ENCODE data around the gene ABHD17A. TPM values are rescaled to one million over a fixed set of nuclear protein-coding genes. Genes with fewer than 3 reads are reported as not detected.

ABHD17A gene
- total and polyA plus RNA-seq, 9 of the 15 experiments (the other 6 are each of a cell fraction or from before 2014, with no cell fraction given) = 0.04 to 135 (median 21.8) TPM; not detected in 1

GRCh38 chr19:1862424-1863327, 22.6 kb downstream of the ABHD17A start (continued):
- no peak for TF ChIP-seq ERF (CRISPR knock-in tag; IDR thresholded peaks at IDR 0.05)
- no peak for TF ChIP-seq SIRT6 (IDR thresholded peaks at IDR 0.05; ENCODE audit: low read depth, low read length)
- no peak for TF ChIP-seq EP300 (IDR thresholded peaks at IDR 0.05; ENCODE audit: low read length)
- TF ChIP-seq CCNT2 (IDR thresholded peaks at IDR 0.05; ENCODE audit: borderline replicate concordance, extremely low read depth, insufficient read length, low read depth, low read length) = peak; percentile 32
- peak; percentile 91 for TF ChIP-seq ZFP36 (IDR thresholded peaks at IDR 0.05; ENCODE audit: low read depth, low read length, partially characterized antibody)
- 0 out of 4 replicates have a peak, but pooled peaks of 1 of the 2 experiments have one; percentile 60 for TF ChIP-seq NONO (IDR thresholded peaks at IDR 0.05; ENCODE audit: low read depth in 2 of 2, low read length in 1 of 2)
- TF ChIP-seq PHF8 (IDR thresholded peaks at IDR 0.05; ENCODE audit: borderline replicate concordance, low read length) = peak; percentile 28; the same call in 1 of the 2 replicates
- no peak for TF ChIP-seq GTF2F1 (IDR thresholded peaks at IDR 0.05; ENCODE audit: low read depth, low read length)
- no peak for TF ChIP-seq MBD1 (CRISPR knock-in tag; IDR thresholded peaks at IDR 0.05)
- TF ChIP-seq MCM3 (IDR thresholded peaks at IDR 0.05) = no peak
- no peak for TF ChIP-seq ETV6 (IDR thresholded peaks at IDR 0.05; ENCODE audit: borderline replicate concordance in 1 of 2, low read depth in 2 of 2, low read length in 1 of 2)
- no peak for TF ChIP-seq ETV6 (CRISPR knock-in tag; IDR thresholded peaks at IDR 0.05; ENCODE audit: borderline replicate concordance)
- no peak for TF ChIP-seq PRPF4 (IDR thresholded peaks at IDR 0.05; ENCODE audit: insufficient read depth, low read depth, low read length, poor library complexity, severe bottlenecking)
- no peak for TF ChIP-seq ZNF592 (IDR thresholded peaks at IDR 0.05)
- TF ChIP-seq ELF4 (CRISPR knock-in tag; IDR thresholded peaks at IDR 0.05) = no peak
- no peak for TF ChIP-seq PHB2 (IDR thresholded peaks at IDR 0.05; ENCODE audit: low read depth)
- no peak for TF ChIP-seq ZNF124 (CRISPR knock-in tag; IDR thresholded peaks at IDR 0.05)
- no peak for TF ChIP-seq NR0B1 (IDR thresholded peaks at IDR 0.05; ENCODE audit: partially characterized antibody)
- TF ChIP-seq RBM14 (IDR thresholded peaks at IDR 0.05; ENCODE audit: borderline replicate concordance, insufficient read depth, low read depth, low read length) = 0 out of 2 replicates have a peak, but pooled peaks have one; percentile 40
- peak; percentile 81 for TF ChIP-seq RB1 (IDR thresholded peaks at IDR 0.05; ENCODE audit: low read depth)

Data from K562 (cell line).